A673 (cell line): ENCODE measurements around the gene ADRA2A. TPM values are rescaled to one million over a fixed set of nuclear protein-coding genes. Genes with fewer than 3 reads are reported as not detected.

Experiments used
- BruUV-seq: library from RNA; stranded (reverse); fragments of 400-500 nt; replicated peaks from 2 replicates; lab custom pipeline; 2021; lab: Mats Ljungman, UMichigan
- CTCF ChIA-PET: fragments of 300-600 bp; sonication (Branson Sonifier 250); formaldehyde crosslinking; loops from one replicate; lab custom pipeline; 2022; ENCODE audit warnings: antibody characterized with exemption; lab: Charles Lee
- POLR2A ChIA-PET: fragments of 300-600 bp; sonication (Branson Sonifier 250); formaldehyde crosslinking; loops from one replicate; lab custom pipeline; 2022; ENCODE audit warnings: antibody characterized with exemption; ENCODE audit not compliant: low non-redundant PET; lab: Charles Lee
- DNase-seq: peaks from one replicate; pipeline ENCODE4 v3.0.0-alpha.2; 2015; ENCODE audit warnings: low spot score
- H3K27ac ChIP-seq: fragments of 200-600 bp; sonication (generic); 2 replicates; pipeline ENCODE4 v1.5.1; 2016; ENCODE audit warnings: mixed run types, low read depth, mild to moderate bottlenecking, mixed read lengths, antibody characterized with exemption, low read length; ENCODE audit not compliant: poor library complexity, severe bottlenecking
- H3K27me3 ChIP-seq: fragments of 200-600 bp; sonication (generic); replicated peaks from 2 replicates; pipeline ENCODE4 v1.6.1; 2017; ENCODE audit warnings: mixed run types, low read depth, mild to moderate bottlenecking, mixed read lengths, antibody characterized with exemption, low read length; ENCODE audit not compliant: insufficient read depth, poor library complexity
- H3K36me3 ChIP-seq: fragments of 200-600 bp; sonication (generic); 2 replicates; pipeline ENCODE4 v1.6.1; 2016; ENCODE audit warnings: mixed run types, mild to moderate bottlenecking, mixed read lengths, antibody characterized with exemption, low read length; ENCODE audit not compliant: insufficient read depth, poor library complexity, severe bottlenecking
- H3K4me1 ChIP-seq: fragments of 200-600 bp; sonication (generic); 2 replicates; pipeline ENCODE4 v1.6.1; 2017; ENCODE audit warnings: mixed run types, mild to moderate bottlenecking, mixed read lengths, antibody characterized with exemption, low read length; ENCODE audit not compliant: insufficient read depth, poor library complexity, severe bottlenecking
- H3K4me3 ChIP-seq: fragments of 200-600 bp; sonication (generic); 2 replicates; pipeline ENCODE4 v1.5.1; 2016; ENCODE audit warnings: low read depth, mixed run types, mild to moderate bottlenecking, mixed read lengths, low read length; ENCODE audit not compliant: poor library complexity, severe bottlenecking
- H3K9me3 ChIP-seq: fragments of 200-600 bp; sonication (generic); 2 replicates; pipeline ENCODE4 v1.6.1; 2016; ENCODE audit warnings: mixed run types, low read depth, mild to moderate bottlenecking, mixed read lengths, antibody characterized with exemption, low read length; ENCODE audit not compliant: poor library complexity, severe bottlenecking
- EZH2 ChIP-seq: fragments of 200-600 bp; sonication (generic); IDR thresholded peaks from 2 replicates; pipeline ENCODE4 v1.6.1; 2017; ENCODE audit warnings: borderline replicate concordance, low read depth, mild to moderate bottlenecking, mixed read lengths, antibody characterized with exemption, low read length; ENCODE audit not compliant: poor library complexity, severe bottlenecking
- intact Hi-C: fragments of 100-400 bp; cut with micrococcal nuclease; formaldehyde crosslinking; loops from one replicate; pipeline ENCODE4 v1.10.0; 2022; ENCODE audit not compliant: unreplicated experiment
- total RNA-seq: library from RNA; stranded (reverse); gene quantifications from 2 replicates; pipeline ENCODE4 v1.2.3, GENCODE V29; 2021
- TF ChIP-seq, protein P1 (sequence below): fragments of 300-800, 200-600 bp; sonication (generic); conservative IDR thresholded peaks from 2 replicates; pipeline ENCODE4 v1.5.1; 2017; ENCODE audit warnings: low read depth, mild to moderate bottlenecking, antibody characterized with exemption, low read length, moderate library complexity, mixed read lengths

Gene ADRA2A
- total RNA-seq, 1 experiment from 2014 or later, result not detected

DNA sequence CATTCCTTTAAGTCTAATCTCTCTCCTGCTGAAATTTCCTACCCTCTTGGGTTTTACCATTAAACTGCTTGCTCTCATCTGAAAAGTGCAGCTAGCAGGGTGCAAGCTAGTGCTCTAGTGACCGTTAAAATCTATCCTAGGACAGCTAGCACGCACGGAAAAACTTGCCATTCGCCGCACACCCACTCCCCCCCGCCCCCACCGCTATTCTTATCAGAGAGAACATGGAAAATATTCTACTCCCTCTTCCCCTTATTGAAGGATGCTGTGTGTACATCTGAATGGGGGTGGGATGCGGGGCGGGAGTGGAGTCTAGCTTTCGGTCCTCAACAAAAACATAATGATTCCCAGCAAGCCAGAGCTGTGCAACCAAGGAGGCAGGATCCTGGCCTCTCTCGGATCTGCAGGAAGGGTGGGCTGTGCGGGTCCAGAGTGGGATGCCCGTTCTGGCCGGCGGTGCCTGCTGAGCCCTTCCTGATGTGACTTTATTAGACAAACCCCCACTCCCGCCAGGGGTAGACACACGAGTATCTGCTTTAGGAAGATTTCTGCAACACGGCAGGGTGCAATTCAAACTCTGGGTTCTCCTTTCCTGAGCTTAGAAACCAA, 1.1 kb upstream of the ADRA2A start:
- intact Hi-C loops, result loop anchor here (5.0 to 10.0 kb wide), 3 partner anchors 129 to 1039 kb away; no protein-coding TSS in a partner anchor
- ChIA-PET POLR2A (no interaction called here), CTCF (interaction anchor here (0.7 kb wide), 1 partner anchor 33 kb away, joined by 4 read pairs; no protein-coding TSS in a partner anchor)
- H3K36me3 ChIP-seq, result no peaks in the 10 kb centered on the region
- H3K9me3 ChIP-seq, result no peaks in the 10 kb centered on the region
- DNase-seq, result no peak
- H3K27ac ChIP-seq, result no peak overlapping the region
- peaks cover 18% of the 10 kb centered on the region for H3K4me1 ChIP-seq
- BruUV-seq, result no TSS peak
- TF ChIP-seq EZH2, result no peak
- TF ChIP-seq, protein P1, sequence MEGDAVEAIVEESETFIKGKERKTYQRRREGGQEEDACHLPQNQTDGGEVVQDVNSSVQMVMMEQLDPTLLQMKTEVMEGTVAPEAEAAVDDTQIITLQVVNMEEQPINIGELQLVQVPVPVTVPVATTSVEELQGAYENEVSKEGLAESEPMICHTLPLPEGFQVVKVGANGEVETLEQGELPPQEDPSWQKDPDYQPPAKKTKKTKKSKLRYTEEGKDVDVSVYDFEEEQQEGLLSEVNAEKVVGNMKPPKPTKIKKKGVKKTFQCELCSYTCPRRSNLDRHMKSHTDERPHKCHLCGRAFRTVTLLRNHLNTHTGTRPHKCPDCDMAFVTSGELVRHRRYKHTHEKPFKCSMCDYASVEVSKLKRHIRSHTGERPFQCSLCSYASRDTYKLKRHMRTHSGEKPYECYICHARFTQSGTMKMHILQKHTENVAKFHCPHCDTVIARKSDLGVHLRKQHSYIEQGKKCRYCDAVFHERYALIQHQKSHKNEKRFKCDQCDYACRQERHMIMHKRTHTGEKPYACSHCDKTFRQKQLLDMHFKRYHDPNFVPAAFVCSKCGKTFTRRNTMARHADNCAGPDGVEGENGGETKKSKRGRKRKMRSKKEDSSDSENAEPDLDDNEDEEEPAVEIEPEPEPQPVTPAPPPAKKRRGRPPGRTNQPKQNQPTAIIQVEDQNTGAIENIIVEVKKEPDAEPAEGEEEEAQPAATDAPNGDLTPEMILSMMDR, result no peak
- peak overlapping the region; percentile 51 for H3K4me3 ChIP-seq
- H3K27me3 ChIP-seq, result peaks cover 61% of the 10 kb centered on the region

DNA sequence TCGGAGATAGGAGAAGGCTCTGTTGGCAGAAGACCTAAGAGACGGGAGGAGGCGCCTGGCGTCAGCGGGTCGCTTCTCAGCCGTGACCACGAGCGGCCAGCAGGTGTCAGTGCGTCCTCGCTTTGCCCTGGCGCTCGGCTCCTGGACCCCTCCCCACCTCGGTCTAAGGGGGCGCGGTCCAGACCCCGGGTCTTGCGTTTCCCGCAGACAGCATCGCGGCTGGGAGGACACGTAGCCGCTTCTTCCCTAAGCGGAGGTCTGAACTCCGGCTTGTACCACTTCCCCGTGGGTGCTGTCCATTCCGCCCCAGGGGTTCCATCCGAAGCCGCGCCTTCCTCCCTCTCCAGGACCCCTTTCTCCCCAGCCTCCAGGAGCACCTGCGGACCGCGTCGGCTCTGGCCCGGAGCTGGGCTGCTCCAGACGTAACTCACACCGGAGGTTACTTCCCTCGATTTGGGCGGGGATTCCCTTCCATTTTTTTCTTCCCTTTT, 593 bp upstream of the ADRA2A start:
- Histone ChIP-seq H3K4me1 (peaks cover 18% of the 10 kb centered on the region), H3K27ac (no peak overlapping the region), H3K36me3 (no peaks in the 10 kb centered on the region), H3K4me3 (peak overlapping the region; percentile 51), H3K27me3 (peaks cover 61% of the 10 kb centered on the region), H3K9me3 (no peaks in the 10 kb centered on the region)
- POLR2A ChIA-PET, result no interaction called here
- intact Hi-C loops, result loop anchor here (5.0 to 10.0 kb wide), 3 partner anchors 129 to 1039 kb away; no protein-coding TSS in a partner anchor
- no TSS peak for BruUV-seq
- no peak for TF ChIP-seq EZH2
- TF ChIP-seq, protein P1, result peak; percentile 85
- peak; percentile 67 for DNase-seq
- CTCF ChIA-PET, result interaction anchor here (0.6 kb wide), 2 partner anchors 72 to 489 kb away, joined by 4 to 8 read pairs; no protein-coding TSS in a partner anchor

DNA sequence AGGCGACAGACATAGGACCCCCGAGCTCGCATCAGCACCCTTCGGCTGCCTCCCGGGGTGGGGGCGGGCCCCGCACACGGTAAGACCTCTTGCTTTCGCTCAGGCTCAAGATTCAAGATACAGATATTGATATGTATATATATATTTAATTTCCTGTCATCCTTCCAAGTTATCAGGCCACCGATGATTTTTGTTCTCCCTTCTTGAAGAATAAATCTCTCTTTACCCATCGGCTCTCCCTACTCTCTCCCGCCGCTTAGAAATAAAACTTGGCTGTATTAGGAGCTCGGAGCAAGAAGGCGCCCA, 603 bp downstream of the ADRA2A start:
- DNase-seq, result no peak
- Histone ChIP-seq H3K4me1 (peaks cover 18% of the 10 kb centered on the region), H3K36me3 (no peaks in the 10 kb centered on the region), H3K4me3 (peak overlapping the region; percentile 51), H3K27me3 (peaks cover 58% of the 10 kb centered on the region), H3K9me3 (no peaks in the 10 kb centered on the region), H3K27ac (no peak overlapping the region)
- CTCF ChIA-PET, result no interaction called here
- no peak for TF ChIP-seq EZH2
- TF ChIP-seq, protein P1, result no peak
- POLR2A ChIA-PET, result interaction anchor here (0.6 kb wide), 1 partner anchor 159 kb away, joined by 4 read pairs; no protein-coding TSS in a partner anchor
- intact Hi-C loops, result loop anchor here (5.0 to 10.0 kb wide), 3 partner anchors 127 to 1037 kb away; no protein-coding TSS in a partner anchor
- BruUV-seq, result no TSS peak
